GM23338 (cell line): Measurements from ENCODE around the gene WDR1. TPM values are rescaled to one million over a fixed set of nuclear protein-coding genes. Genes with fewer than 3 reads are reported as not detected.

Experiments used
- ATAC-seq: fragments of 200-7000 bp; cut with Tn5 transposase; 3 replicates; pipeline ENCODE4 v1.9.1; 2020
- DNase-seq: peaks from one replicate; pipeline ENCODE4 v3.0.0-alpha.2; 2015; ENCODE audit warnings: low spot score
- H2AFZ ChIP-seq: fragments of 200-600 bp; sonication (generic); 2 replicates; pipeline ENCODE4 v1.8.0; 2016; ENCODE audit warnings: antibody characterized with exemption, mild to moderate bottlenecking, moderate library complexity
- H3F3A ChIP-seq: fragments of 200-600 bp; sonication (generic); replicated peaks from 2 replicates; pipeline ENCODE4 v1.8.0; 2017; ENCODE audit warnings: antibody characterized with exemption, mixed run types, low read depth
- H3K27ac ChIP-seq: fragments of 200-600 bp; sonication (generic); 2 replicates; pipeline ENCODE4 v1.6.1; 2016; ENCODE audit warnings: low read depth
- H3K27me3 ChIP-seq: fragments of 200-600 bp; sonication (generic); 2 replicates; pipeline ENCODE4 v1.8.0; 2016; ENCODE audit warnings: mild to moderate bottlenecking, mixed run types, moderate library complexity; ENCODE audit not compliant: insufficient read depth
- H3K36me3 ChIP-seq: fragments of 200-600 bp; sonication (generic); 2 replicates; pipeline ENCODE4 v1.8.0; 2016; ENCODE audit warnings: mild to moderate bottlenecking; ENCODE audit not compliant: insufficient read depth
- H3K4me1 ChIP-seq: fragments of 200-600 bp; sonication (generic); 2 replicates; pipeline ENCODE4 v1.8.0; 2016; ENCODE audit warnings: mild to moderate bottlenecking, moderate library complexity; ENCODE audit not compliant: insufficient read depth
- H3K4me2 ChIP-seq: fragments of 200-600 bp; sonication (generic); 2 replicates; pipeline ENCODE4 v1.7.1; 2017; ENCODE audit warnings: mixed run types
- H3K4me3 ChIP-seq: fragments of 200-600 bp; sonication (generic); 2 replicates; pipeline ENCODE4 v1.6.1; 2016; ENCODE audit warnings: mixed run types
- H3K79me2 ChIP-seq: fragments of 200-600 bp; sonication (generic); replicated peaks from 2 replicates; pipeline ENCODE4 v1.8.0; 2017; ENCODE audit warnings: mild to moderate bottlenecking; ENCODE audit not compliant: insufficient read depth
- H3K9me2 ChIP-seq: fragments of 200-600 bp; sonication (generic); 2 replicates; pipeline ENCODE4 v1.8.0; 2017; ENCODE audit not compliant: insufficient read depth
- H4K20me1 ChIP-seq: fragments of 200-600 bp; sonication (generic); replicated peaks from 2 replicates; pipeline ENCODE4 v1.8.0; 2017; ENCODE audit warnings: mild to moderate bottlenecking; ENCODE audit not compliant: insufficient read depth
- H3K27ac Mint-ChIP-seq: 2 replicates; pipeline ENCODE4 v1.8.0; 2020; ENCODE audit warnings: inconsistent platforms, mild to moderate bottlenecking, moderate library complexity, mixed read lengths
- H3K27me3 Mint-ChIP-seq: 3 replicates; pipeline ENCODE4 v1.8.0; 2022; ENCODE audit warnings: low read depth, mild to moderate bottlenecking, moderate library complexity, mixed read lengths, inconsistent platforms; ENCODE audit not compliant: insufficient read depth, poor library complexity
- H3K36me3 Mint-ChIP-seq: 3 replicates; pipeline ENCODE4 v1.8.0; 2021; ENCODE audit warnings: low read depth, mild to moderate bottlenecking, inconsistent platforms, moderate library complexity, mixed read lengths
- H3K4me1 Mint-ChIP-seq: 3 replicates; pipeline ENCODE4 v1.8.0; 2020; ENCODE audit warnings: mild to moderate bottlenecking, inconsistent platforms, mixed read lengths
- H3K4me3 Mint-ChIP-seq: 3 replicates; pipeline ENCODE4 v1.8.0; 2021; ENCODE audit warnings: moderate library complexity, mild to moderate bottlenecking, inconsistent platforms, mixed read lengths
- H3K9me3 Mint-ChIP-seq: 3 replicates; pipeline ENCODE4 v1.8.0; 2020; ENCODE audit warnings: moderate library complexity, mild to moderate bottlenecking, inconsistent platforms, mixed read lengths
- CREB1 ChIP-seq: fragments of 250-450 bp; sonication (Bioruptor Pico); IDR thresholded peaks from 2 replicates; pipeline ENCODE4 v1.5.0; 2020; ENCODE audit warnings: low read depth, mild to moderate bottlenecking, moderate library complexity
- CTCF ChIP-seq, 2 experiments: fragments of 200-600 bp in 1 of 2; sonication (generic) in 1 of 2; conservative IDR thresholded peaks; 2 replicates each; pipeline versions ENCODE4 v1.5.1 to v1.6.1; 2016 to 2017; ENCODE audit warnings: antibody characterized with exemption in 2 of 2, low read depth in 2 of 2, mild to moderate bottlenecking in 2 of 2, moderate library complexity in 1 of 2
- ETS1 ChIP-seq: IDR thresholded peaks from 2 replicates; pipeline ENCODE4 v1.6.1; 2016; ENCODE audit warnings: antibody characterized with exemption
- EZH2 ChIP-seq: fragments of 200-600 bp; sonication (generic); IDR thresholded peaks from one replicate; pipeline ENCODE4 v1.8.0; 2017; ENCODE audit warnings: antibody characterized with exemption, mild to moderate bottlenecking, low read depth; ENCODE audit not compliant: unreplicated experiment
- EZH2phosphoT487 ChIP-seq: fragments of 200-600 bp; sonication (generic); IDR thresholded peaks from one replicate; pipeline ENCODE4 v1.8.1; 2018; ENCODE audit warnings: antibody characterized with exemption; ENCODE audit not compliant: unreplicated experiment
- JUNB ChIP-seq: IDR thresholded peaks from one replicate; pipeline ENCODE4 v1.6.1; 2016; ENCODE audit warnings: antibody characterized with exemption; ENCODE audit not compliant: unreplicated experiment
- NANOG ChIP-seq: IDR thresholded peaks from 2 replicates; pipeline ENCODE4 v1.6.1; 2016; ENCODE audit warnings: antibody characterized with exemption, borderline replicate concordance
- POLR2AphosphoS5 ChIP-seq: IDR thresholded peaks from 2 replicates; pipeline ENCODE4 v1.6.1; 2016; ENCODE audit warnings: antibody characterized with exemption, low read depth
- REST ChIP-seq: IDR thresholded peaks from one replicate; pipeline ENCODE4 v1.6.1; 2018; ENCODE audit warnings: antibody characterized with exemption; ENCODE audit not compliant: unreplicated experiment
- STAT1 ChIP-seq: IDR thresholded peaks from one replicate; pipeline ENCODE4 v1.6.1; 2016; ENCODE audit warnings: antibody characterized with exemption; ENCODE audit not compliant: unreplicated experiment
- ZNF114 ChIP-seq: fragments of 250-450 bp; sonication (Bioruptor Pico); IDR thresholded peaks from 2 replicates; pipeline ENCODE4 v1.5.0; 2020; ENCODE audit warnings: mild to moderate bottlenecking, moderate library complexity
- ZNF331 ChIP-seq: fragments of 250-450 bp; sonication (Bioruptor Pico); IDR thresholded peaks from 2 replicates; pipeline ENCODE4 v1.5.0; 2020; ENCODE audit warnings: low read depth, mild to moderate bottlenecking, moderate library complexity
- ZNF462 ChIP-seq: fragments of 250-450 bp; sonication (Bioruptor Pico); IDR thresholded peaks from 2 replicates; pipeline ENCODE4 v1.5.0; 2020; ENCODE audit warnings: mild to moderate bottlenecking, moderate library complexity
- polyA plus RNA-seq: library from polyadenylated mRNA; unstranded; fragments of >200 nt; fragmentation: Nextera tagmentation; extraction: Ambion mirVana; gene quantifications from 2 replicates; pipeline ENCODE4 v1.2.1, GENCODE V29; 2016
- total RNA-seq: library from RNA; depleted of rRNA; stranded (reverse); fragments of >200 nt; shearing (Covaris generic); gene quantifications from 2 replicates; pipeline ENCODE4 v1.2.3, GENCODE V29; 2014

WDR1 gene
- total and polyA plus RNA-seq, 2 experiments from 2014 or later, result 93.2 to 248 TPM

GRCh38 chr4:10085386-10085785 is 31.2 kb downstream of the WDR1 start:
- Histone ChIP-seq H3K4me2 (no peak overlapping the region), H3K4me3 (no peak overlapping the region), H3K9me2 (no peaks in the 10 kb centered on the region), H2AFZ (no peak overlapping the region), H3K4me1 (no peaks in the 10 kb centered on the region), H3F3A (no peaks in the 10 kb centered on the region), H3K36me3 (peaks cover 38% of the 10 kb centered on the region), H3K79me2 (peaks cover 13% of the 10 kb centered on the region), H4K20me1 (peaks cover 8% of the 10 kb centered on the region; the same call in 1 of the 2 replicates), H3K27ac (no peak overlapping the region), H3K27me3 (no peaks in the 10 kb centered on the region)
- Mint-ChIP-seq H3K36me3 (peaks cover 95% of the 10 kb centered on the region), H3K27me3 (peaks cover 9% of the 10 kb centered on the region), H3K4me3 (no peak overlapping the region), H3K27ac (no peak overlapping the region), H3K9me3 (no peaks in the 10 kb centered on the region), H3K4me1 (no peaks in the 10 kb centered on the region)
- no peak for TF ChIP-seq ZNF331 (CRISPR knock-in tag)
- no peak for TF ChIP-seq EZH2
- no peak for TF ChIP-seq JUNB
- TF ChIP-seq NANOG, result no peak
- no peak for TF ChIP-seq EZH2phosphoT487
- TF ChIP-seq REST, result no peak
- no peak for TF ChIP-seq ETS1
- TF ChIP-seq ZNF114 (CRISPR knock-in tag), result no peak
- no peak for TF ChIP-seq CREB1 (CRISPR knock-in tag)
- no peak for TF ChIP-seq POLR2AphosphoS5
- no peak for TF ChIP-seq CTCF (conservative IDR thresholded peaks at IDR 0.05; ENCODE audit: low read depth in 2 of 2)
- TF ChIP-seq ZNF462 (CRISPR knock-in tag), result no peak
- no peak for TF ChIP-seq STAT1
- DNase-seq (no peak), ATAC-seq (no peak)
